Ammon's horn (tissue), 1 donor: Measurements from ENCODE around the gene CYP11A1.

Source experiments
- DNase-seq: peaks from one replicate; pipeline ENCODE4 v3.0.0-alpha.2; 2016; ENCODE audit warnings: low spot score

CYP11A1 gene

DNA sequence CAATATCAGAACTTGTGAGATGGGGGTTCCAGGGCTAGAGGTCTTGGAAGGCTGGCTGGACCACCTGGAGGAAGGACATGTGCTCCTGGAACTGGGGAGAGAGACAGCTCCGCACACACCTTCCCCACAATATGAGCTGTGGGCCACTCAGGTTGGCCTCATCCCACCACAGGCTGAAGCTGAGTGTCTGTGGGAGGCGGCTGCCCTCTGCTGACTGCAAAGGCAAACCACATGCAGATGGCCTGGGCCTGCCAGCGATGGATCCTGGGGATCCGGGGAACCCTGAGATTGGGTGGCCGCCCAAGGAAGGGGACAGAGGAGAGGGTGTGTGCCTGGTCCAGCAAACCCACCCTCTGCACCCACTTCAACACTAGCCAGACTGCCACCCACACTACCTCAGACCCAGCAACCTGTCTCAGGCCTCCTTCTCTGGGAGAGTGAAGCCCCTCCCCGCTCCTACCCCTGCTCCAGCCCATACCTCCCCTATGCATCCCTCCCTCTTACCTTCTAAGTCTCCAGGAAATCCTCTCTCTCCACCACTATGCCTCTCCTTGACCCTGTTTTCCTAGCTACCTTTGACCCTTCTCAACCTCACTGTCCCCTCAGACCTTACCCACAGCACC, 44.8 kb downstream of the CYP11A1 start:
- peak; percentile 71 for DNase-seq

DNA sequence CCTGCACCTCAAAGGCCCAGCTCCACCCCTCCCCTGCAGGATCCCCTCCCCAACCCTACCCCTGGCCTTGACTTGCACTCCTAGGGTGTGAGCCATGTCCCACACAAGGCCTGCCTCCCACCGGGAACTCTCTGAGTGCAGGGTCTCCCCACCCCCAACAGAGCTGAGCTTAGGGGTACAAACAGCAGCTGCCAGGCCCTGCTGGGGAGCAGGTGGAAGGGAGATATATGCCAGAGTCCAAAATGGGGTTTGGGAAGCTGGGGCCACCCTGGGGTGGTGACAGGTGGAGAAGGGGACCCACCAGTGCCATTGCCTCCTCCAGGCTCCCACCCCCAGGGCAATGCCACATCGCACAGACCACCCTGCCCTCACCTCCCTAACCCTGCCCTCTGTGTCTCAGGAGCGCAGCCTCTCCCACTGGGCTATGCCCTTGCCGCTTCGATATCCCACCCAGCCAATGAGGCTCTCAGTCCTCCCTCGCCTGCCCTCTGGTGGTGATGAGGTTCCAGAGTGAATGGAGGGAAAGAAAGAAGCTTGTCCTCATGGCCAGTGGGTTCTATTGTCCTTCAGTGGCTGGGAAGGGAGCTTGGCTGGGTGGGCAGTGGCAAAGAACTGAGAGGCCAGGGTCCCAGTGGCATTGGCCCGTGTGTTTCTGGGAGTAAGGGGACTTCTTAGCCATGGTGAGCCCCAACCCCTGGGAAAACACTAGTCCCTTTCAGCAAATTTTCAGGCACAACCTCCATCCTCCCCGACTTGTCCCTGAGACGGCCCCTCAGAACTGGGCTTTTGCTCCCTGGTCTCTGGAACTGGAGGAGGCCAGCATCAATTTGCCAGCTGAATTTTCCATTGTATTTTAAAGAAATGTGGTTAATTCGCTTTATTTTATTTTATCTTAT, 46.8 kb downstream of the CYP11A1 start:
- DNase-seq = peak; percentile 56

DNA sequence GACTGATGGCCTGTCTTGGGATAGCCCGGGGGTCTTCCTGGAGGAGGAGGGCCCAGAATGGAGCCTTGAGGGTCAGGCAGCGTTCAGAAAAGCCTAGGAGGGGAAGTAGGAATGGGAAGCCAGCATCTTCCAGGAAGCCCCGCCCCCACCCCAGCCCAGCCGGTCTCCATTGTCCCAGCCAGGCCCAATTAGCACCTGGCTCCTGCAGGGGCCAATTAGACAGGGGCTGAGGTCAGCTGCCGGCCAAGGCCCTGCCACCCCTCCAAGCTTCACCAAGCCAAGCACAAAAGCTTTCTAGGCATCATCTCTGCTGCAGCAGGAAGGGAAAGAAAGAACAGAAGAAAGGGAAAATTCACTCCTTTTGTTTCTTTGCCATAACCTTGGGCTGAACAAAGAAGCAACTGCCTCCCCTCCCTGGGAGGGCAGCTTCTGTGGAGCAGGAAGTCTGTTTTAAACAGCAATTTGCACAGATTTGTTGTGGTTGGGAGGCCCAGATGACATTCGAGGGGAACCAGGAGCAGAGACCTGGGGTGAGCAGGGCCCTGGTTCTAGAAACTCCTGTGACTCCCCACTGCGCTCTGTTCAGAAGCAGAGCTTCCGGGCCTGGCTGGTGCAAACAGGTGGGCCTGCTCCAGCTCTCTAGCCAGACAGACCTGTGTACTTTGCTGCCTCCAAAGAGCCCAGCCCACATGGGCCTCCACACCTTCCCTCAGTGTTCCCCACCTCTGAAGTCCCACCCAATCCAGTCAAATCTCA, 47.7 kb downstream of the CYP11A1 start:
- DNase-seq = no peak

DNA sequence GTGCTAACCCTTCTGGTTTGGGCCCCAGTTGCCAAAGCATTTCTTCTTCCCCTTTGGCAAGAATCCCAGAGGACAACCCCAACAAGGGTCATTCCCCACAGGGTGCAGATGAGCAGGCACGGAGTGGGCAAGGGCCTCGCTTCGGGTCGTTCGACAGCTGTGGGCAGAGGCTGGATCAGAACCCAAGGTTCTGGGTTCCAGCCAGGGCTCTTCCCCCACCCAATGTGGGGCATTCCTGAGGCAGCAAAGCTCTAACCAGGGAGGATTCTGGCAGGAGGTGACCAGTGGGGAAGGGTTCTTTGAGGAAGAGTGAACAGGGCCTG, 48.3 kb downstream of the CYP11A1 start:
- DNase-seq = no peak

DNA sequence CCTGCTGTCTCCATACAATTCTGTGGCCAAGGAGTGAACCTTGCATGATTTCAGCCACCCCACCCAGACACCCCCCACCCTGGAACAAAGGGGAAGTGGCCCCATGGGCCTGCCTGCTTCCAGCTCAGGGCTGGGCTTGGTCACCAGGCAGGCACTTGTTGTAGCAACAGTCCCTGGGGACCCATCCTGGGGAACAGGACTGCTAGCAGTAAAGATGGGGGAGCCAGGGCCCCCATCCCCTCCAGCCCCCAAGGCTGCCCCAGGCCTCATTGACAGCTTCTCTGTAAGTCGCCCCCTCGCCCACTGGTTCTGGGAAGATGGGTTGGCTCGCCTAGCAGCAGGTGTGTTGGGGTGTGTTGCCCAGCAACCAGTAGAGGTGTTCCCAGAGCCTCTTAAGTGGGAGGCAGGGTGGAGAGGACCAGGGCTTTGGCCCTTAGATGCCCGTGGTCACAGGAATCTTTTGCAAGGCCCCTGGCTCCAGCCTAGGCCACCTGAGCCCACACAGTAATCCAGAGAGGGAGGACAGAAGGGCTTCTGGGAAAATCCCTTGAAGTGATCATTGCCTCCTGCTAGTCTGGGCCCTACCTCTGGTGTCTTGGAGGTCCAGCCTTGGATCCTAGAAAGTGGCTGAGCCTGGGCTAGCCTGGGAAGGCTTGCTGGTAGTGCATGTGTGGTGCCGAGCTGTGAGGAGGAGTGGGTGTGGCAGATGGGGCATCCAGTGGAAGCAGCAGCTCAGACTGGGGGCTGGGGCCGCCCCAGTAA, 48.9 kb downstream of the CYP11A1 start:
- no peak for DNase-seq

DNA sequence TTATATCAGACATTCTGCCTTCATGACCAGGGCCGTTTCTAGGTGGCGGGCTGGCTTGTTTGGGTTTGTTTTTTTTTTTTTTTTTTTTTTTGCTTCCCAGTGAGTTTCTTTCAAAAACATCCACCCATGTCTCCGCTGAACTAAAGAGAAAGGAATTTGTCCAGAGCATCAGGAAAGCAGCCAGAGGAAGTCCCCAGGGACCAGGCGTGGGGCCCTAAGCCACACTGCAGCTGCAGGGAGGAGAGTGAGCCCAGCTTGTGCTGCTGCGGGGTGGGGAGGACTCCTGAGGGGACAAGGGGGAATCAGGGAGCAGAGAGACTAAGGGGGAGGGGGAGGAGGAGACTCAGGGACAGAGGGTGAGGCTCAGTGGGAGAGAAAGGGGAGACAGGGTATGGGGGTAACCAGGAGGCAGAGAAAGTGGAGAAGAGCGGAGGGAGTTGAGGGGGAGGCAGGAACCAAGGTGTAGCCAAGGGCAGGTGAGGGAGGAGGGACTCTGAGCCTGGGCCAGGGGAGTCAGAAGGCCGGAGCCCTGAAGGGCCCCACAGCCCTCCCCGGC, 49.5 kb downstream of the CYP11A1 start:
- DNase-seq = no peak

DNA sequence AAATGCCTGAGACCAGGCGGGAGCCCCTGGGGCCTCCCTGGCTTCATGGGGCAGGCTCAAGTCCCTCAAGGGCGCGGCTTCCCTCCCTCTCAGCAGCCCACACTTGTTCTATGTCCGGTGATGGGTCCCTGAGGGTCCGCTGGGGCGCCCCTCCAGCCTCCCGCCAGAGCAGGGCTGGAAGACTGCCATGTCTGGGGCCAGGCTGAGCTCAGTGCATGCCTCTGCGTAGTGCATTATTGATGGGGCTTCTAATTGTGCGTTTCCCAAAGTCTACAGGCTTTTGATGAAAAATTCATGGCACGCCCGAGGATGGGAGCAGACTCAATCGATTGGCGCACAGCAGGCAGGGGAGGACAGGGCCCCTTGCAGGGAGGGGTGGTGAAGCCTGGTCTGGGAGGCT, 51.3 kb downstream of the CYP11A1 start:
- DNase-seq = no peak

DNA sequence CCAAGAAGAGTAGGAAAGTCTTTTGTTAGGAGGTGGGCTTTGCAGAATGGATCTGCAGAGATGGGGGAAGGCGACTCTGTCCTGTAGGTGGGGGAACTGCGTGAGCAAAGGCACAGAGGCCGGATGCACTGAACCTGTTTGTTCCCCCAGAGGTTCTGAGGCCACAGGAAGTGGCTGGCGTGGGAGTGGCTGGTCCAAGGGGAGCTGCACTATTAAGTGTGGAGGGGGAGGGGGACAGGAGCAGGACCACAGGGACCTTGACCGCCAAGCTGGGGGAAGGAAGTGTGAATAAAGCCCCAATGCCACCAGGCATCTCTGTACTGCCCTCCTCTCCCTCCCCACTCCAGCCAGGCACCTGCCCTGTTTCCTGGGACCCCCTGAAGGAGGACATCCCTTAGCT, 51.8 kb downstream of the CYP11A1 start:
- no peak for DNase-seq

DNA sequence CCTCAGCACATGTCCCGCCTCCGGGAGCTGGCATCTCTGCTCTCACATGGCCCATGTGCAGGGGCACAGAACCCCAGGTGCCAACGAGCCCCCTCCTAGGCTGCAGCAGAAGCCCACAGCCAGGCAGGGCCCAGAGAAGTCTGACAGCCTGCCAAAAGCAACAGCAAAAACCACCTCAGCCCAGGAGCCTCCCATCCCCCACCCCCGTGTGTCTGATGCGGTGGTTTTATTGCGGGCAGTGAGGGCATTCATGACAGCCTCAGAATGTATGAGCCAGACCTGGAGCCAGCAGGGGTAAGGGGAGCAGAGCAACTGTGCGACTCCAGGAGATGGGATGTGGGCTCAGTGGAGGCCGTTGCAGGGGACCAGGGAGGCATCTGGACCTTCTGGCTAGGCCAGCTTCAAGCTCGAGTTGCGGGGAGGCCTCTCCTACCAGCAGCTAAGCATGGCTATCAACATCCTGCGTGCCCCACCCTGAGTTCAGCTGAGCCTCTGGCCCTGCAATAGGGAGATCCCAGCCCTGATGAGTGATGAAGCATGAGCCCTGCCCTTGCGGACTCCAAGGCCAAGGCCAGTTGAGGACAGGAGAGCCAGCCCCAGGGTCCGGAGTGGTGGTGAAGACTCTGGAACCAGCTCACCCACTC, 52.5 kb downstream of the CYP11A1 start:
- DNase-seq = no peak

DNA sequence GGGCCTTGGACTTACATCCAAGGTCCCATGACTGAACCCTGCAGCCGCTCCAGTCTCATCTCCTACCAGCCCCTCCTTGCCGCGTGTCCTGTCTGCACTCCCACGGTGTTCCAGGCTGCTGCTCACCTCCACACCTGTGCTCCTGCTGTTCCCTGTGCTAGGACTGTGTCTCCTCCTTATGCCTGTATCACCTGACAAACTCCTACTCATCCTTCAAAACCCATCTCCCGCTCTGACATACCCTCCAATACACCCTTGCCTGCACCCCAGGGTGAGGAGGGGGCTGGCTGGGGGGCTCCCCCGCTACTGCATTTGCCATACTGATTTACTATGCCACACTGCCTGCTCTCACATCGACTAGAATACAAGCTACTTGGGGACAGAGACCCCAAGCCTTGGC, 53.6 kb downstream of the CYP11A1 start:
- no peak for DNase-seq

DNA sequence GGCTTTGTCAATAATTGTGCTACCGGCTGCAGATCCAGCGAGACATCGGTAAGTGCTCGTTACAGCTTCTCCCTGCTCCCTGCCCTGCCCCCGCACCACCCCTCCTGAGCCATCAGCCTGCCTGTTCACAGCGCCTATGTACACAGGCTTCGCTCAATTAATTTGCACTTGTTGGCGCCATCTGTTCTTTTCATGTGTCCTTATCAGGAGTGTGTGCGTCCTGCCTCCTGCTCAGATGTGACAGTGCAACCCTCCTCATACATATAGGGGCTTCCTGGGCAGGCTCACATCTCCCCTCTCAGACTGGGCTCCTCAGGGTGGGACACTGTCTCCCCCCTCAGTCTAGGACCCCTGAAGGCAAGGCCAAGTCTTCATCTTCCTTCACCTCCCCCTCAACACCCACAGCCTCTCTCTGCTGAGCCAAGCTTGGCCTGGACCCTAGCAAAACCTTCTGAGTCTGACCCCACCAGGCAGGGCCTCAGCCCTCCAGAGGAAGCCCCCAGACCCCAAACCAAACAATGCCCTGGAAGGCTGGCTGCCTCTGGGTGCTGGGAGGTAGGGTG, 54.9 kb downstream of the CYP11A1 start:
- DNase-seq = peak; percentile 69

DNA sequence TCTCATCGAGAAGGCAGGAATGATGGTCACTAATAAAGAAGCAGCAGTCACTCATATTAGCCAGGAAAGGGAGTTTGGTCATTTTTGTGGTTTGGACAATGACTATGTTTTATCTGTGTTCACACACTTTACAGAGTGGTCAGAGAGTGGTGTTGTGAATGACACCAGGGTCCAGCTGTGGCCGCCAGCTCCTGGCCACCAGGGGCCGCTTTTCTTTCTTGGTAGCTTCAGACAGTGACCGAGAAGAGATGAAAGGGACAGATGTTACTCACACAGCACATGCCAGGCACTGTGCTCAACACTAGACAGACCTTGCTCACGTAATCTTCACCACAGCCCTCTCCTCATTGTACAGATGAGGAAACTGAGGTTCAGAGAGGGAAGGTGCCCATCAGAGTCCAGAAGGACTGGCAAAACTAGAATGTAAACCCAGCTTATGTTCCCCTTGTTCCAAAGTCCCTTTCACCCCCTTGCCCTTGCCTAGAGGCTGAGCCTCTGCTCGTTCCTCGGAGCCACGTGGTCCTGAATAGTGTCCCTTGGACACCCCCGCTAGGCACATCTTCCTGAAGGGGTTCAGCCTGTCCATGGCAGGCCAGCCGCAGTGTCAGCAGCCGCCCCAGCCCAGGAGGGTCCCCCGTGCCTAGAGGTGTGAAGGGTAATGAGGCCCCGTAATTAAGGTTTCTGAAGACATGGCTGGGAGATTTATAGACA, 55.6 kb downstream of the CYP11A1 start:
- no peak for DNase-seq

DNA sequence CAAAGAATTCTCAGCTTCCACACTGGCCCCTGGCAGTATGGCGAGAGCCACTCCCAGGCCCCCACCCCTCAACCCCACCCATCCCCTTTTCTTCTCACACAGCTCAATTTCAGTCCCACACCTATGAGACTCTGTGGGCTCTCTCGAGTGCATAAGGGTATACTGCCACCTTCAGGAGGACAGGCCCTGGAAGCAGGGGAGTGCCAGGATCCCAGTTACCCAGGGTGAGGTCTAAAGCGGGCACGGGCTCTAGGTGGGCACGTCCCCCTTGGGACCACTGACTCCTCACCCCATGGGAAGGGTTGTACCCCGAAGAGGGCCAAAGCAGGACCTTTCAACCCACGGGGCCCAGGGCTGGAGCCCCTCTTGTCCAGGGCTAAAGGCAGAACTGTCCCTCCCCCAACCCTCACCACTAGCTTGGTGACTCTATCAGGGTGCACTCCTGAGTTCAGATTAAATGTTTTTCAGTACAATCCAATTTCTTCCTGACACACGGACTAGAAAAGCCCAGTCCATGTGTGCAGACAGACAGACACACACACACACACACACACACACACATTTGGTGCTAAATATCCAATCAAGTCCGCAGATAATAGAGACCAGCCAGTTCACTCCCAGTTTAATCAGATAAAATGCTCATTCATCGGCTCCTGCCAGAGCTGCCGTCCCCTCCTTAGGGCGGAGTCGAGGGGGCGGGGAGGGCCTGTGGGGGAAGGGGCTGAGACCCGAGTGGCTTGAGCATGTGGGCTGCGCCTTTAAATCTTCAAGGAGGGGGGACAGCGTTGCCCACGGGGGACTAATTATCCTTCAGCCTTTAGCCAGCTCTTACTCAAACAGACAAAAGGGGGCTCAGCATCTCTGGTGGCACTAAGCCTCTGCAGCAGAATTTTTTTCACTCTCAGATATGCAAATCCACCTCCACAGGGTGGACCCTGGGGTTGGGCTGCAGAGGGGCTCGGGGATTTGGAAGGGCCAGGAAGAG, 59.3 kb downstream of the CYP11A1 start:
- peak; percentile 68 for DNase-seq

DNA sequence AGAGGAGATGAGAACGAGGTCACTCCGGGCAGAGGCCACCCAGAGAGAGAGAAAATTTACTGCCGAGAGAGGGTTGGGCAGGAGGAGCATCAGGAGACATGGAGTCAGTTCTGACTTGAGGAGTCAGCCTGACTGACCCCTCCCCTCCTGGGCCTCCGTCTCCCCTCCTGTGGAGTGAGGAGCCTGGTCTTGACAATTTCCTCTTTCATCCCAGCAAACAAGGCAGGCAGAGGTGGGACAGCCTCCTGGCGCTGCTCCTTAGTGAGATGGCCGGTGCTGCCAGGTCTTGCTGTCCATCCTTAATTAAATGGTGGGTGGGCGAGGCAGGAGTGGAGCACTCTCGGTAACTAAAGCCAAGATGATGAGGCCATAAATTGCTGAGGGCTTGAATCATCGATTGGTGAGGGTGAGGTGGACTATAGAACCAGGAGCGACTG, 60.6 kb downstream of the CYP11A1 start:
- DNase-seq = no peak

DNA sequence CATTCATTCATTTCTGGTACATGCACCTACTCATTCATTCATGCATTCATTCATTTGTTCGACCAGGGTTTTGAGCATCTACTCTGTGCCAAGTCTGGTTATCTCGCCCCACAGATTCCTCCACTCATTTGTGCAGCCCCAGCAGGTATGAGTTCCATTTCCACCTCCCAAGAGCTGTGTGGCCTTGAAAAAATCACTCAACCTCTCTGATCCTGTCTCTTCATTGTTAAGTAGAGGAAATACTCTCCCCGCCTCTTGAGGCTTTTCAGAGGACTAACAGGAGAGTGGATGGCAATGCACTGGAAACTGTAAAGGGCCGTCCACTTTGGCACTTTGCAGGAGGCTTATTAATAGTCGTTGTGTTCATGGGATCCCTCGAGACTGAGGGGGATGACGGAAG, 61.8 kb downstream of the CYP11A1 start:
- no peak for DNase-seq

DNA sequence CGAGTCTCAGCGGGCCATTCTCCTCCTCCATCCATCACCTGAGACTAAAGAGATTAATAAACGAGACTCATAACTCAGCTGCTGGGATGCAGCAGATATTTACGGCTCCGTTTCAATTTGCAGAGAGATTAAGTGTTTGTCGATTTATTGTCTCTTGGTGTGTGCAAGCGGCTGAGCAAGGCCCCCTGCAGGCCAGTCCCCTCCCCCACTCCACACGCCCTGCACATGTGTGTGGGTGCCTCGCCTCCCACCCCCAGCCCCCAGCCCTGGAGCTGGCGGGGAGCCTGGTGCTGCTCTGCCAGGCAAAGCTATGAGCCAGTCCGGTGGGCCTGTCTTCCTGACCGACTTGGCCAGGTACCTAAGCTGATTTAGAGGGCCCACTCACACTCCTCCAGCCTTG, 63.0 kb downstream of the CYP11A1 start:
- no peak for DNase-seq

DNA sequence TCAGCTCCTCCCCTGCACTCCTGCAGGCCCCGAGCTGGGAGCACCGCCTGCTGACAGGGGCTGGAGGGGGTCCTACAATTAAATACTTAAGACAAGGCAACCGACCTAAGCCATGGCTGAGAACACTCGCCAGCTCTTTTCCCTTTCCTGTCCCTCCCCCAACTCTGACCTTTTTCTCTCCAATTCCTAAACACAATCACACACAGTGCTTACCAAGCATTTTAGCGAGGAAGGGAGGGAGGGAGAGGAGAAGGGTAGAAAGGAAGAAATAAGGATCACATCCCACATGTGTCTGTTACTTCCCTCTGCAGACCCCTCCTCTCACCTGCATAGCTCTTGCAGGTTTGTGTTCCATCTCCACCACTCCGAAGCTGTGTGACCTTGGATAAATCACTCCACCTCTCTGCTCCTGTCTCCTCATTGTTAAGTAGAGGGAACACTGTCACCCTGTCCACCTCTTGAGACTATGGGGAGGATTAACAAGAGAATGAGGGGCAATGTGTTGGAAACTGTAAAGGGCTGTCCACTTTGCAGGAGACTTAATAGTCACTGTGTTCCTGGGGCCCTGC, 63.6 kb downstream of the CYP11A1 start:
- no peak for DNase-seq

DNA sequence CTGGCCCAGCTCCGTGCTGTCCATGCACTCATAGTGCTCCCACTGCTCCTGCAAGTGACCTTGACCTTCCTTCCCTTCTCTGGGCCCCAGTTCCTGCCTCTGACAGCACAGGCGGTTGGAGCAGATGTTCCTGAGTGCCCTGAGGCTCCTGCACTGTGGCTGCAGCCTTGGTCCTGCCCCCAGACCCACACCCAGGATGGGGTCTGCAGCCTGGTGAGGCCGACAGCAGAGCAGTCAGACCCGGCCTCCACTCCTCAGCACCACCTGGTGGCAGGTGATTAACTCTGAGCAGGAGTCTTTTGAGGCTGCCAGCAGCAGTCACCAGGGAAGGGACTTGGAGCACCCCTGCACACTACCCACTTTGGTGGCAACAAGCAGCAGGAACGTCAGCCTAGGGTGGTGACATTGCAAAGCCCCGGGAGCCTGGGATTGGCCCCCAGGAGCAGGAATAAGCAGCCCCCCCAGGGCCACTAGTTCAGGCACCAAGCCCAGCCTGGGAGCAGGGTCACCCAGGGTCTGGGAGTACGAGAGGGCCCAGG, 64.6 kb downstream of the CYP11A1 start:
- peak; percentile 32 for DNase-seq
